Epithelial cell of prostate (primary cell): Measurements from ENCODE around the gene MADCAM1.

Source experiments
- DNase-seq: peaks from one replicate; pipeline ENCODE4 v3.0.0-alpha.2; 2011; ENCODE audit warnings: low read depth, low spot score
- H3K27ac ChIP-seq: fragments of 450-650 bp; 2 replicates; pipeline ENCODE4 v1.5.1; 2017; ENCODE audit warnings: mild to moderate bottlenecking

MADCAM1 gene

DNA sequence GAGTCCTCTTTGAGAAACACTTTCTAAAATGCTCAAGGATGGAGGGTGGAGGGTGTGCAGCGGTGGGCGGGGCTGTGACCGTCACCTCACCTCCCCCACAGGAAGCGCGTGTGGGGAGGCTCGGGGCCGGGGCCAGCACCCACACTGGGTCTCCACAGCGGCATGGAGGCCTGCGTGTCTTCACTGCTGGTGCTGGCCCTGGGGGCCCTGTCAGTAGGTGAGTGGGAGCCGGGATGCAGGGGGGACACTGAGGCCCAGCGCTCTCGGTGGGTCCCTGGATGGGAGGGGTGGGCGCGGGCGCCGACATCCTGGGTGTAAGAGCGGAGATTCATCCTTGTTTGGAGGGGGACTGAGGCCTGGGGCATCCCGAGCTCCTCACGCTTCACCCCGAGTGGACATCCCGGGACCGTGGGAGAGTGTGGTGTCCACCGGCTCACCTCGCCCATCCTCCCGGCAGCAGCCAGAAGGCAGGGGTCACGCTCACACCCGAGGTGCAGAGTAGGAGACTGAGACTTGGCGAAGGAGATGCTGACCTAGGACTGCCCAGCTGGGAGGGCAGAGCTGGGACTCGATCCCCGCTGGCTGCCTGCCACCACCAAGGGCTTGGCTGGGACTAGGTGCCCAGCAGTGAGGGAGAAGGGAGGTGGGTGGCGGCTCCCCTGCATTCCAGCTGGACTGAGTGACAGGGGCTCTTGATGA, 47.8 kb downstream of the MADCAM1 start, which contains the start of gene GZMM:
Gene GZMM (plus strand): TSS at position 144 of the 699 bp plus-strand sequence. CDS start 19 bp downstream, at position 163.
- no peak within 1 kb of the TSS for H3K27ac ChIP-seq
- DNase-seq: no peak

DNA sequence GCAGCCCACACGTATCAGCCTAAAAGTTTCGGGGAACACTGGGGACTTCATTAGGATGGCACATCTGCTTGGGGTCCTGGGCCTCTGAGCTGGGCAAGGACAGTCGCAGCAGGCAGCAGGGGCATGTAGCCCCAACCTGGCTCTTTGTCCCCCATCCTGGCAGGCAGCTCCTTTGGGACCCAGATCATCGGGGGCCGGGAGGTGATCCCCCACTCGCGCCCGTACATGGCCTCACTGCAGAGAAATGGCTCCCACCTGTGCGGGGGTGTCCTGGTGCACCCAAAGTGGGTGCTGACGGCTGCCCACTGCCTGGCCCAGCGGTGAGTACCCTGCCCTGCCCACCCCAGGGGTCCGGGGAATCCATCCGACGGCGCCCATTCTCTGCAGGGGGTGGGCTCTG, 50.8 kb downstream of the MADCAM1 start:
- no peak overlapping the region for H3K27ac ChIP-seq
- no peak for DNase-seq

DNA sequence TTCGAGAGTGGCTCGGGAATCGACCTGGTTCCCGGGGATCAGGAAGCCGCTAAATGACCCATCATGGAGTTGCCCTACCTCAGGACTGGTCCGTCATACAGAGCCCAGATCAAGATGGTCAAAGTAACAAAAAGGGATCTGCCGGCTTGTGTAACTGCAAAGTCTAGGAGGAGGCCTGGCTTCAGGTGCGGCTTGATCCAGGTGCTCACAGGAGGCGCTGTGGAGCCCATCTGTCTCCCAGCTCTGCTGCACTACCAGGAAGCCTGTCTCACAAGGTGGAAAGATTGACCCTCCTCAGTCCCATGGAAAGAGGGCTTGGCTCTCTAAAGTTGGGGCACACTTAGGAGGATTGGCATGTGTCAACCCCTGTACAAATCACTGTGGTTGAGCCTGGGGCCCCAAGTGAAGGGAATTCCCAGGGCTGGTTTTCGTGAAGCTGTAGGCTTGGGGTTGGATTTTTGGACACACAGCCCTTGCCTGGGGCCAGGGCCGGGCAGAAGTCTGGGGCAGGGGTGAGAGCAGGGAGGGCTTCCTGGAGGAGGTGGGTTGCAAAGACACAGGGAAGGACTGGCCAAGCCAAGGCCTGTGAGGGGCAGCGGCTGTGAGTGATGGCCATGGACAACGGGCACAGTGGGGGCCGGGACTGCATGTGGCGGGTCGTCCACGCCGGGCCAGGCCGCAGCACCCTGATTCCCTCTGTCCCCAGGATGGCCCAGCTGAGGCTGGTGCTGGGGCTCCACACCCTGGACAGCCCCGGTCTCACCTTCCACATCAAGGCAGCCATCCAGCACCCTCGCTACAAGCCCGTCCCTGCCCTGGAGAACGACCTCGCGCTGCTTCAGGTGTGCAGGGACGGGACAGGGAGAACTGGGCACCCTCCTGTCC, 51.8 kb downstream of the MADCAM1 start:
- no peak for DNase-seq
- H3K27ac ChIP-seq: no peak overlapping the region

DNA sequence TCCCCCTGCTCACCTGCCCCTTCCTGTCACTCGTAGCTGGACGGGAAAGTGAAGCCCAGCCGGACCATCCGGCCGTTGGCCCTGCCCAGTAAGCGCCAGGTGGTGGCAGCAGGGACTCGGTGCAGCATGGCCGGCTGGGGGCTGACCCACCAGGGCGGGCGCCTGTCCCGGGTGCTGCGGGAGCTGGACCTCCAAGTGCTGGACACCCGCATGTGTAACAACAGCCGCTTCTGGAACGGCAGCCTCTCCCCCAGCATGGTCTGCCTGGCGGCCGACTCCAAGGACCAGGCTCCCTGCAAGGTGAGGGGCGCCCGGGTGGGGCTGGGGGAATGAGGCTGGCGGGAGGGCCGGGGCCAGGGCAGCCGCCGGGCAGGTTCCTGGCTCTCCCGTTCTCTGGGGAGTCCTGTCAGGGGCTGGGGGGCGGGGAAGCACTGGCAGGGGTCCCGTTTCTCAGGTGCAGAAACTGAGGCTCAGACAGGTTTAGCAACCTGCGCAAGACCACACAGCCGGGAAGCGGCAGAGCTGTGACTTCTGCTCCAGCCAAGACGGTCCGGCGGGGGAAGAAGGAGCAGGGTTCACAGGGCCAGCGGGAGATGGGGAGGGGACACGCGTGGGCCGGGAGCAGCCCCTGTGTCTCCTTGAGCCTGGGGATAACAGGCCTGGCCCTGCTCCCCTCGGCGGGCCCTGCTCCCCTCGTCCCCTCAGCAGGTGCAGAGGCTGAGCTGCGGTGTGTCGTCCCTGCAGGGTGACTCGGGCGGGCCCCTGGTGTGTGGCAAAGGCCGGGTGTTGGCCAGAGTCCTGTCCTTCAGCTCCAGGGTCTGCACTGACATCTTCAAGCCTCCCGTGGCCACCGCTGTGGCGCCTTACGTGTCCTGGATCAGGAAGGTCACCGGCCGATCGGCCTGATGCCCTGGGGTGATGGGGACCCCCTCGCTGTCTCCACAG, 52.9 kb downstream of the MADCAM1 start:
- no peak for DNase-seq
- H3K27ac ChIP-seq: no peak overlapping the region

DNA sequence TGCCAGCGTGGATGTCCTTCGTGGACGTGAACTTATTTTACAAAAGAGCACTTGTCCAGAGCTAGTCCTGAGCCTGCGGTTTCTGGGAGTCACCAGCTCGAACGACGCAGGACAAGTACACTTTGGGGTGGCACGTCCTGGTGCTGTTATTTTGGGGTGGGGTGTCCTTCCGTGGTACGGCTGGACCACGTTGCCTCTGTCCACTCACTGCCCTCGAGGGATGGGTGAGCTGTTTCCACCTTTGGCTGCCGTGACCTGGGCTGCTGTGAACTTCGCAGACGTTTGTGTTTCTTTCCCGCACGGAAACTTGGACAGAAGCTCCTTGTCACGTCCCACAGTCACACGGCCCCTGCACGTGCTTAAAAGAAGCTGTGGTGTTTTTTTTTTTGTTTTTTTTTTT, 58.5 kb downstream of the MADCAM1 start:
- H3K27ac ChIP-seq: no peak overlapping the region
- no peak for DNase-seq
